BE2C (cell line): Measurements from ENCODE around the gene YWHAG. TPM values are rescaled to one million over a fixed set of nuclear protein-coding genes. Genes with fewer than 3 reads are reported as not detected.
"Not testable (repeated sequence)": the region's sequence is repeated elsewhere in the genome, so short reads cannot be mapped to it uniquely, and the experiment has no call there.

Experiments used
- DNase-seq: peaks from one replicate; pipeline ENCODE4 v3.0.0-alpha.2; 2020
- H3K27me3 ChIP-seq: fragments of 250-450 bp; sonication (Bioruptor Pico); 2 replicates; pipeline ENCODE4 v1.5.1; 2020; ENCODE audit warnings: mild to moderate bottlenecking
- H3K36me3 ChIP-seq: fragments of 250-450 bp; sonication (Bioruptor Pico); 2 replicates; pipeline ENCODE4 v1.5.1; 2020; ENCODE audit warnings: mild to moderate bottlenecking
- H3K4me1 ChIP-seq: fragments of 250-450 bp; sonication (Bioruptor Pico); 2 replicates; pipeline ENCODE4 v1.5.1; 2020
- H3K4me3 ChIP-seq: 2 replicates; pipeline ENCODE4 v1.5.1; 2011; ENCODE audit warnings: low read depth, low read length
- H3K9me3 ChIP-seq: fragments of 250-450 bp; sonication (Bioruptor Pico); 2 replicates; pipeline ENCODE4 v1.5.1; 2020
- CTCF ChIP-seq: IDR thresholded peaks from 2 replicates; pipeline ENCODE4 v1.5.1; 2012; ENCODE audit warnings: mild to moderate bottlenecking, low read depth, low read length
- polyA plus RNA-seq: library from polyadenylated mRNA; unstranded; fragments of >200 nt; gene quantifications from one replicate; pipeline ENCODE4 v1.2.1, GENCODE V29; 2012; ENCODE audit warnings: low read depth, missing spikeins; ENCODE audit not compliant: insufficient read length, insufficient read depth

The YWHAG gene
- polyA plus RNA-seq, result 288 TPM

DNA sequence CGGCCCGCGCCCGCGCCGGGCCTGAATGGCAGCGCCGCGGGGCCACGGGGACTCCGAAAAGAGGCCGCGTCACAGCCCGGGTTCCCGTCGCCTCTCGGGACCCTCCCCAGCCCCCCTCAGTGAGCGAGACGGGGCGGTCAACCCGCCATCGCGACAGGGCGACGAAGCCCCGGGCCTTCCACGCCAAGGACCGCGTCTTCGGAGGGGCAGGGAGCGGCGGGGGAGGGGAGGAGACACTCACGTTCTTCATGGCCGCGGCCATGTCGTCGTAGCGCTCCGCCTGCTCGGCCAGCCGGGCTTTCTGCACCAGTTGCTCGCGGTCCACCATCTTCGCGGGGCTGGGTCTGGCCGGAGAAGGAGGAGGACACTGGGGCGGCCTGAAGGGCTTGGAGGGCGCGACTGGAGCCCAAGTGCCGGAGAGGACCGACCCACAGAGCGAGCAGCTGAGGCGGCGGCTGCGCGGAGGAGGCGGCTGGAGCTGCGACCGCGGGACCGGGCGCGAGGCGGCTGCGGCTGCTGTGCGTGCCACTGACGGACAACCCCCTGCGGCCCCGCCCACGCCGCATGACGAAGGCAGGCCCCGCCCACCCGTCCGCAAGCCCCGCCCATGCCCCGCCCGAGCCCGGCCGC, at the start of gene YWHAG:
YWHAG (minus strand) TSS at position 511 of the 630 bp plus-strand sequence; CDS start at position 328, 183 bp downstream.
- Histone ChIP-seq H3K27me3 (no peaks in the 10 kb centered on the region), H3K36me3 (peaks cover 40% of the 10 kb centered on the region), H3K4me1 (peaks cover 9% of the 10 kb centered on the region), H3K4me3 (peak within 1 kb of the TSS; percentile 96), H3K9me3 (no peaks in the 10 kb centered on the region)
- no peak for TF ChIP-seq CTCF
- DNase-seq, result peak; percentile 93

GRCh38 chr7:76408121-76408560, 49.4 kb upstream of the YWHAG start:
- no peak for TF ChIP-seq CTCF
- Histone ChIP-seq H3K4me3 (no peak overlapping the region), H3K4me1 (no peaks in the 10 kb centered on the region), H3K9me3 (no peaks in the 10 kb centered on the region), H3K36me3 (no peaks in the 10 kb centered on the region), H3K27me3 (no peaks in the 10 kb centered on the region; the same call in 1 of the 2 replicates)
- DNase-seq, result no peak

DNA sequence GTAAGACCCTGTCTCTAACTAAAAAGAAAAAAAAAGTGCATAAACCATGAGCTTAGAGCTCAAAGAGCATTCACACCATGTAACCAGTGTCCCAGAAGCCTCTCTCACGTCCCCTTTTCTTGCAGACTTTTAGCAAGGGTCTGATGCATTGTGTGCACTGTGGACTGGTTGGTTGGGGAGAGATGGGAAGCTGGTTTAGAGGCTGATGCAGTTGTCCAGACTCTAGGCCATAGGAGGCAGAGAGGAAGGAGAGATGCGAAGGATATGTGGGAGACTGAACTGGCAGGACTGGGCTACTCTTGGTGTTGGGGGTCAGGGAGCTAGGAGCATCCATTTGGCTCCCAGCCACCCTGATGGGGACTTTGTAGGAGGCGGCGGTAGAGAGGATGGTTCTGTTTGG, 48.9 kb upstream of the YWHAG start:
- no peaks in the 10 kb centered on the region for H3K36me3 ChIP-seq
- H3K27me3 ChIP-seq, result no peaks in the 10 kb centered on the region; the same call in 1 of the 2 replicates
- no peak for TF ChIP-seq CTCF
- H3K4me3 ChIP-seq, result no peak overlapping the region
- DNase-seq, result no peak
- no peaks in the 10 kb centered on the region for H3K9me3 ChIP-seq
- H3K4me1 ChIP-seq, result no peaks in the 10 kb centered on the region

DNA sequence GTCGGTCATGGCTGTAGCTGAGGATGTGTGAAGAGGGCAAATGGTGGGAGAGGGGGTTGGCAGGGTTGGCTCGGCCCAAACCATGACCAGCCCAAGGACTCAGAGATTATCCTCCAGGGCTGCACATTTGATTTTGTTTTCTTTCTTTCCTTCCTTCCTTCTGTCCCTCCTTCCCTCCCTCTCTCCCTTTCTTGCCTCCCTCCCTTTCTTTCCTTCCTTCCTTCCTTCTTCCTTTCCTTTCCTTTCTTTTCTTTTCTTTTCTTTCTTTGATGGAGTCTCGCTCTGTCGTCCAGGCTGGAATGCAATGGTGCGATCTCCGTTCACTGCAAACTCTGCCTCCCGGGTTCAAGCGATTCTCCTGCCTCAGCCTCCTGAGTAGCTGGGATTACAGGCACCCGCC, 46.9 kb upstream of the YWHAG start:
- H3K4me3 ChIP-seq, result no peak overlapping the region
- TF ChIP-seq CTCF, result no peak
- DNase-seq, result no peak
- H3K36me3 ChIP-seq, result no peaks in the 10 kb centered on the region
- no peaks in the 10 kb centered on the region for H3K4me1 ChIP-seq
- no peaks in the 10 kb centered on the region for H3K9me3 ChIP-seq
- no peaks in the 10 kb centered on the region for H3K27me3 ChIP-seq

DNA sequence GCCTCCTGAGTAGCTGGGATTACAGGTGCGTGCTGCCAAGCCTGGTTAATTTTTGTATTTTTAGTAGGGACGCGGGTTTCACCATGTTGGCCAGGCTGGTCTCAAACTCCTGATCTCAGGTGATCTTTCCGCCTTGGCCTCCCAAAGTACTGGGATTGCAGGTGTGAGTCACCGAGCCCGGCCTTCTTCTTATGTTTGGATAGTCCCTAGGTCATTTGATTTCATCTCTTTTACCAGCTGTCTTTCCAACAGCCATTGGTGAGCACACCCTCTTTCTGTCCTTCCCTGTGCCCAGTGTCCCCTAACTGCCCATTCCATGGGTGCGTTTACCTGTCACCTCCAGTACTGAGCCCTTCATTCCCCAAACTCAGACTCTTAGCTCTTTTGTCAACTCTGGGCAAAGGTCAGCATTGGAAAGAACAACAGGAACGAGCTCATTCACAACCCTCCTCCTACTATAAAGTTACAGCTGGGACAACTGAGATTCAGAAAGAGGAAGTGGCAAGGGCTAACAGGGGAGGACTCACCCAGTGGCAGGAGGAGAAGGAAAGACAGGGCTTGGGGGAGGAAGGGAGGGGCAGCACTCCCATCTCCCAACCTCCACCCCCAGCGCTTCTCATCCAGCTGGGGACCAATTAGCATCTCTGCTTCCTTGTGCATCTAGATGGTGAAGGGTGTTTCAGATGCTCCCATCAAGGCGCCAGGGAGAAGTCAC, 45.1 kb upstream of the YWHAG start:
- no peaks in the 10 kb centered on the region for H3K36me3 ChIP-seq
- TF ChIP-seq CTCF, result no peak
- H3K4me3 ChIP-seq, result no peak overlapping the region
- no peak for DNase-seq
- H3K4me1 ChIP-seq, result no peaks in the 10 kb centered on the region
- no peaks in the 10 kb centered on the region for H3K27me3 ChIP-seq
- no peaks in the 10 kb centered on the region for H3K9me3 ChIP-seq

- H3K9me3 ChIP-seq, H3K4me3 ChIP-seq, H3K36me3 ChIP-seq, H3K27me3 ChIP-seq, H3K4me1 ChIP-seq, DNase-seq: not testable (repeated sequence)
Measured at GRCh38 chr7:76403097-76403496, 44.3 kb upstream of the YWHAG start.
